HG03159 (cell line): ENCODE results near the gene ZDHHC14.
"Not testable (repeated sequence)": the region's sequence is repeated elsewhere in the genome, so short reads cannot be mapped to it uniquely, and the experiment has no call there.

Experiments
- ATAC-seq: cut with Tn5 transposase; IDR thresholded peaks from one replicate; pipeline ENCODE4 v1.9.1; 2021; ENCODE audit warnings: mild to moderate bottlenecking, moderate library complexity; ENCODE audit not compliant: unreplicated experiment

The ZDHHC14 gene

GRCh38 chr6:157561929-157562810, 181.2 kb downstream of the ZDHHC14 start:
- peak; percentile 38 for ATAC-seq

GRCh38 chr6:157562997-157563396, 182.0 kb downstream of the ZDHHC14 start:
- no peak for ATAC-seq

- ATAC-seq: peak; percentile 63
These were observed 182.8 kb downstream of the ZDHHC14 start for GRCh38 chr6:157563611-157564284.

- no peak for ATAC-seq
These were observed 187.7 kb downstream of the ZDHHC14 start for GRCh38 chr6:157568702-157569101.

- ATAC-seq: peak; percentile 49
These were observed 188.6 kb downstream of the ZDHHC14 start for GRCh38 chr6:157569543-157569942.

GRCh38 chr6:157570104-157570503, 189.1 kb downstream of the ZDHHC14 start:
- no peak for ATAC-seq

- no peak for ATAC-seq
These were observed 189.8 kb downstream of the ZDHHC14 start for GRCh38 chr6:157570752-157571151.

GRCh38 chr6:157571269-157571668, 190.3 kb downstream of the ZDHHC14 start:
- ATAC-seq: peak; percentile 49

- no peak for ATAC-seq
These were observed 191.0 kb downstream of the ZDHHC14 start for GRCh38 chr6:157571950-157572349.

- ATAC-seq: no peak
These were observed 193.9 kb downstream of the ZDHHC14 start for GRCh38 chr6:157574851-157575424.

- no peak for ATAC-seq
These were observed 194.6 kb downstream of the ZDHHC14 start for GRCh38 chr6:157575436-157576145.

- not testable (repeated sequence) for ATAC-seq
These were observed 196.0 kb downstream of the ZDHHC14 start for GRCh38 chr6:157576991-157577390.

- not testable (repeated sequence) for ATAC-seq
These were observed 197.5 kb downstream of the ZDHHC14 start for GRCh38 chr6:157578527-157578926.

GRCh38 chr6:157579467-157580031, 198.6 kb downstream of the ZDHHC14 start:
- no peak for ATAC-seq

GRCh38 chr6:157584036-157584435, 203.0 kb downstream of the ZDHHC14 start:
- ATAC-seq: no peak

- no peak for ATAC-seq
These were observed 204.5 kb downstream of the ZDHHC14 start for GRCh38 chr6:157585274-157586087.

GRCh38 chr6:157586088-157586414, 205.1 kb downstream of the ZDHHC14 start:
- ATAC-seq: no peak

GRCh38 chr6:157586476-157587126, 205.6 kb downstream of the ZDHHC14 start:
- ATAC-seq: no peak

- no peak for ATAC-seq
These were observed 206.3 kb downstream of the ZDHHC14 start for GRCh38 chr6:157587127-157587926.
